ENCODE data around the gene OR2T5.
"Not testable (repeated sequence)": the region's sequence is repeated elsewhere in the genome, so short reads cannot be mapped to it uniquely, and the experiment has no call there.

Gene OR2T5

GRCh38 chr1:248500305-248501035 lies 12.1 kb downstream of the OR2T5 start:
- DNase-seq (ENCODE audit: low spot score): not testable (repeated sequence)

GRCh38 chr1:248507773-248508172 lies 19.4 kb downstream of the OR2T5 start, which contains the start of gene OR2G6:
Gene OR2G6, plus strand, starts transcription at chr1:248508073. Its CDS starts 13,574 bp downstream, at chr1:248521647.
- DNase-seq (ENCODE audit: low spot score): not testable (repeated sequence)

- not testable (repeated sequence) for DNase-seq (ENCODE audit: low spot score)
Measured at GRCh38 chr1:248510217-248510616, 21.8 kb downstream of the OR2T5 start.

GRCh38 chr1:248521856-248522255 lies 33.5 kb downstream of the OR2T5 start:
- no peak for DNase-seq (ENCODE audit: low spot score)

GRCh38 chr1:248537449-248537848 lies 49.1 kb downstream of the OR2T5 start:
- not testable (repeated sequence) for DNase-seq (ENCODE audit: low spot score)
